GM12878 (cell line): ENCODE data around the gene PPFIBP1.

Experiments
- CHD4 ChIP-seq: fragments of 200-600 bp; sonication (generic); IDR thresholded peaks from 2 replicates; pipeline ENCODE4 v1.6.1; 2016; ENCODE audit warnings: mild to moderate bottlenecking
- ESRRA ChIP-seq: IDR thresholded peaks from 2 replicates; pipeline ENCODE4 v1.6.1; 2012; ENCODE audit warnings: mild to moderate bottlenecking, low read length, improper control_type of control experiment
- FOXK2 ChIP-seq: fragments of 450-650 bp; IDR thresholded peaks from 2 replicates; pipeline ENCODE4 v1.6.1; 2017; ENCODE audit warnings: mild to moderate bottlenecking, moderate library complexity
- JUNB ChIP-seq: IDR thresholded peaks from 2 replicates; pipeline ENCODE4 v1.6.1; 2016; ENCODE audit warnings: antibody characterized with exemption, mild to moderate bottlenecking
- POLR2A ChIP-seq: IDR thresholded peaks from 2 replicates; pipeline ENCODE4 v1.6.1; 2011; ENCODE audit warnings: low read depth, mild to moderate bottlenecking, low read length
- POLR2AphosphoS5 ChIP-seq: IDR thresholded peaks from 2 replicates; pipeline ENCODE4 v1.6.1; 2011; ENCODE audit warnings: mild to moderate bottlenecking, low read length, inconsistent platforms
- SIN3A ChIP-seq: IDR thresholded peaks from 2 replicates; pipeline ENCODE4 v1.6.1; 2012; ENCODE audit warnings: low read depth, low read length, improper control_type of control experiment
- TF ChIP-seq, protein P1 (sequence below): IDR thresholded peaks from 2 replicates; pipeline ENCODE4 v1.6.1; 2012; ENCODE audit warnings: low read depth, low read length, improper control_type of control experiment
- TF ChIP-seq, protein P2 (sequence below), 3 experiments: IDR thresholded peaks in 2 of 3; conservative IDR thresholded peaks in 1 of 3; 2 replicates each; pipeline ENCODE4 v1.5.1; 2011; ENCODE audit warnings: low read depth in 3 of 3, low read length in 3 of 3, mild to moderate bottlenecking in 3 of 3, control low read depth in 2 of 3, moderate library complexity in 2 of 3, inconsistent platforms in 1 of 3, mixed read lengths in 1 of 3; ENCODE audit not compliant: control insufficient read depth in 2 of 3, insufficient read depth in 1 of 3; ENCODE audit errors: extremely low read depth in 1 of 3

DNA sequence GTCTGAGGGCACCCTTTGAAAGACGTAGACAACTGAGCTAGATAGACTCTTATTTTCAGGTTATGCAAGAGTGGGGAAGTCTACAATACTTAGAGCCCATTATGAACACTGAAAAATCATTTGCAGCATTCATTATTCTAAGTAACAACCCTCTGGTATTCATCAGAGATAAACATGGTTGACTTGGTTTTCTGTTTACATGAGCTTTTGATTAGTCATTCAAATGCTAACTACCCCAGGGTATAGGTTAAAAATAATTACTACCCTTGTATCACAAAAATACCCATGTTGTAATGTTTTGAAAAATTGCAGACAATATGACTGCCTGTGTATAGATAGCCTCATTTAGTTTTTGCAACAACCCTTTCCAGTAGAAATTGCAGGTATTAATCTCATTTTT is 78.5 kb downstream of the PPFIBP1 start:
- TF ChIP-seq, protein P1, sequence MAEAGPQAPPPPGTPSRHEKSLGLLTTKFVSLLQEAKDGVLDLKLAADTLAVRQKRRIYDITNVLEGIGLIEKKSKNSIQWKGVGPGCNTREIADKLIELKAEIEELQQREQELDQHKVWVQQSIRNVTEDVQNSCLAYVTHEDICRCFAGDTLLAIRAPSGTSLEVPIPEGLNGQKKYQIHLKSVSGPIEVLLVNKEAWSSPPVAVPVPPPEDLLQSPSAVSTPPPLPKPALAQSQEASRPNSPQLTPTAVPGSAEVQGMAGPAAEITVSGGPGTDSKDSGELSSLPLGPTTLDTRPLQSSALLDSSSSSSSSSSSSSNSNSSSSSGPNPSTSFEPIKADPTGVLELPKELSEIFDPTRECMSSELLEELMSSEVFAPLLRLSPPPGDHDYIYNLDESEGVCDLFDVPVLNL: no peak
- TF ChIP-seq POLR2AphosphoS5 (no peak), POLR2A (no peak), CHD4 (no peak), JUNB (no peak), SIN3A (no peak), ESRRA (no peak), FOXK2 (no peak)
- TF ChIP-seq, protein P2, sequence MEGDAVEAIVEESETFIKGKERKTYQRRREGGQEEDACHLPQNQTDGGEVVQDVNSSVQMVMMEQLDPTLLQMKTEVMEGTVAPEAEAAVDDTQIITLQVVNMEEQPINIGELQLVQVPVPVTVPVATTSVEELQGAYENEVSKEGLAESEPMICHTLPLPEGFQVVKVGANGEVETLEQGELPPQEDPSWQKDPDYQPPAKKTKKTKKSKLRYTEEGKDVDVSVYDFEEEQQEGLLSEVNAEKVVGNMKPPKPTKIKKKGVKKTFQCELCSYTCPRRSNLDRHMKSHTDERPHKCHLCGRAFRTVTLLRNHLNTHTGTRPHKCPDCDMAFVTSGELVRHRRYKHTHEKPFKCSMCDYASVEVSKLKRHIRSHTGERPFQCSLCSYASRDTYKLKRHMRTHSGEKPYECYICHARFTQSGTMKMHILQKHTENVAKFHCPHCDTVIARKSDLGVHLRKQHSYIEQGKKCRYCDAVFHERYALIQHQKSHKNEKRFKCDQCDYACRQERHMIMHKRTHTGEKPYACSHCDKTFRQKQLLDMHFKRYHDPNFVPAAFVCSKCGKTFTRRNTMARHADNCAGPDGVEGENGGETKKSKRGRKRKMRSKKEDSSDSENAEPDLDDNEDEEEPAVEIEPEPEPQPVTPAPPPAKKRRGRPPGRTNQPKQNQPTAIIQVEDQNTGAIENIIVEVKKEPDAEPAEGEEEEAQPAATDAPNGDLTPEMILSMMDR (IDR thresholded peaks at IDR 0.05 in 2 of 3, conservative IDR thresholded peaks at IDR 0.05 in 1 of 3; ENCODE audit: control insufficient read depth in 2 of 3, extremely low read depth in 1 of 3, insufficient read depth in 1 of 3, low read depth in 3 of 3, low read length in 3 of 3): no peak
